Uterus (tissue), 4 donors: ENCODE measurements around the gene SEPTIN5. TPM values are rescaled to one million over a fixed set of nuclear protein-coding genes. Genes with fewer than 3 reads are reported as not detected.

Experiments
- DNase-seq, 2 donors: peaks; one replicate each; pipeline ENCODE4 v3.0.0-alpha.2; 2019 to 2020
- H3K27ac ChIP-seq, 2 donors: fragments of 200-600 bp; sonication (generic); 1 replicate in 1 of 2; 2 replicates in 1 of 2; pipeline ENCODE4 v1.5.1; 2016 to 2018
- H3K27me3 ChIP-seq, 2 donors: fragments of 200-600 bp; sonication (generic); one replicate each; pipeline ENCODE4 v1.5.1; 2018 to 2019; ENCODE audit warnings: control low read depth in 1 of 2
- H3K36me3 ChIP-seq, 2 donors: fragments of 200-600 bp; sonication (generic); one replicate each; pipeline ENCODE4 v1.5.1; 2019; ENCODE audit warnings: control low read depth in 1 of 2
- H3K4me1 ChIP-seq, 2 donors: fragments of 200-600 bp; sonication (generic); one replicate each; pipeline ENCODE4 v1.5.1; 2018 to 2019; ENCODE audit warnings: control low read depth in 1 of 2
- H3K4me3 ChIP-seq, 2 donors: fragments of 200-600 bp; sonication (generic); 1 replicate in 1 of 2; 2 replicates in 1 of 2; pipeline ENCODE4 v1.5.1; 2018 to 2019; ENCODE audit warnings: mild to moderate bottlenecking in 1 of 2
- H3K9me3 ChIP-seq, 2 donors: fragments of 200-600 bp; sonication (generic); one replicate each; pipeline ENCODE4 v1.5.1; 2019; ENCODE audit warnings: control low read depth in 1 of 2
- CTCF ChIP-seq, 4 experiments: fragments of 200-600 bp in 2 of 4; fragments of 450-650 bp in 2 of 4; sonication (generic) in 2 of 4; IDR thresholded peaks; one replicate each; pipeline ENCODE4 v1.5.1; 2016 to 2019; ENCODE audit warnings: antibody characterized with exemption in 4 of 4, mild to moderate bottlenecking in 2 of 4, moderate library complexity in 1 of 4
- POLR2A ChIP-seq, 2 donors: fragments of 450-650 bp; IDR thresholded peaks; one replicate each; pipeline ENCODE4 v1.6.1; 2016; ENCODE audit warnings: antibody characterized with exemption in 2 of 2, mild to moderate bottlenecking in 1 of 2, moderate library complexity in 1 of 2
- intact Hi-C: fragments of 100-400 bp; cut with DNase I; formaldehyde crosslinking; loops from one replicate; pipeline ENCODE4 v1.15.1; 2023; ENCODE audit warnings: low total_unique reads
- total RNA-seq, 4 donors: library from RNA; depleted of rRNA in 3 of 4; stranded (reverse); fragments of >200 nt in 3 of 4; gene quantifications; one replicate each; pipeline versions ENCODE4 v1.1.0 to v1.2.4, GENCODE V29; 2014 to 2023
- donor health status: DM: yes; HTN: yes; CAD: no.

SEPTIN5 gene
- total RNA-seq, 4 donors from 2014 or later = 9.4 to 67.6 (median 25.3) TPM

GRCh38 chr22:19742160-19743066, 28.1 kb downstream of the SEPTIN5 start:
- no peak for DNase-seq

GRCh38 chr22:19743081-19743480, 28.8 kb downstream of the SEPTIN5 start:
- H3K9me3 ChIP-seq = no peaks in the 10 kb centered on the region
- no peaks in the 10 kb centered on the region for H3K4me1 ChIP-seq
- TF ChIP-seq POLR2A (IDR thresholded peaks at IDR 0.05) = no peak
- TF ChIP-seq CTCF (IDR thresholded peaks at IDR 0.05) = no peak
- no peak overlapping the region for H3K4me3 ChIP-seq
- intact Hi-C loops = no loop called here
- H3K27me3 ChIP-seq = no peaks in the 10 kb centered on the region
- no peaks in the 10 kb centered on the region for H3K36me3 ChIP-seq
- DNase-seq = no peak
- no peak overlapping the region for H3K27ac ChIP-seq

More at GRCh38 chr22:19742160-19743066, 28.1 kb downstream of the SEPTIN5 start:
- no peaks in the 10 kb centered on the region for H3K27me3 ChIP-seq
- intact Hi-C loops = no loop called here
- no peaks in the 10 kb centered on the region for H3K9me3 ChIP-seq
- no peaks in the 10 kb centered on the region for H3K4me1 ChIP-seq
- no peaks in the 10 kb centered on the region for H3K36me3 ChIP-seq
- TF ChIP-seq CTCF (IDR thresholded peaks at IDR 0.05) (no peak), POLR2A (IDR thresholded peaks at IDR 0.05) (no peak)
- no peak overlapping the region for H3K27ac ChIP-seq
- H3K4me3 ChIP-seq = no peak overlapping the region

- Histone ChIP-seq H3K4me3 (no peak overlapping the region), H3K27ac (no peak overlapping the region), H3K9me3 (no peaks in the 10 kb centered on the region), H3K36me3 (no peaks in the 10 kb centered on the region), H3K27me3 (no peaks in the 10 kb centered on the region), H3K4me1 (no peaks in the 10 kb centered on the region)
- intact Hi-C loops = no loop called here
- TF ChIP-seq POLR2A (IDR thresholded peaks at IDR 0.05) (no peak), CTCF (IDR thresholded peaks at IDR 0.05) (no peak)
- no peak for DNase-seq
These were observed 29.3 kb downstream of the SEPTIN5 start for GRCh38 chr22:19743651-19744050.

- Histone ChIP-seq H3K4me1 (no peaks in the 10 kb centered on the region), H3K27ac (no peak overlapping the region), H3K4me3 (no peak overlapping the region), H3K9me3 (no peaks in the 10 kb centered on the region), H3K36me3 (no peaks in the 10 kb centered on the region), H3K27me3 (no peaks in the 10 kb centered on the region)
- DNase-seq = no peak
- no peak for TF ChIP-seq POLR2A (IDR thresholded peaks at IDR 0.05)
- TF ChIP-seq CTCF (IDR thresholded peaks at IDR 0.05) = no peak
- intact Hi-C loops = no loop called here
These were observed 30.2 kb downstream of the SEPTIN5 start for GRCh38 chr22:19744350-19745006.
